Nephron progenitor cell (in vitro differentiated cells): ENCODE measurements around the gene RXRG.

ENCODE experiments used
- DNase-seq: peaks from one replicate; pipeline ENCODE4 v3.0.0; 2021
- H3K27ac Mint-ChIP-seq: 2 replicates; pipeline ENCODE4 v1.8.0; 2021; ENCODE audit warnings: mild to moderate bottlenecking, moderate library complexity, mixed read lengths
- H3K27me3 Mint-ChIP-seq: 2 replicates; pipeline ENCODE4 v1.8.0; 2021; ENCODE audit warnings: mild to moderate bottlenecking, low read depth, mixed read lengths; ENCODE audit not compliant: poor library complexity
- H3K36me3 Mint-ChIP-seq: 2 replicates; pipeline ENCODE4 v1.8.0; 2021; ENCODE audit warnings: low read depth, mixed read lengths
- H3K4me1 Mint-ChIP-seq: 2 replicates; pipeline ENCODE4 v1.8.0; 2021; ENCODE audit warnings: mixed read lengths
- H3K4me3 Mint-ChIP-seq: 2 replicates; pipeline ENCODE4 v1.8.0; 2021; ENCODE audit warnings: mild to moderate bottlenecking, moderate library complexity, mixed read lengths
- H3K9me3 Mint-ChIP-seq: 2 replicates; pipeline ENCODE4 v1.8.0; 2021; ENCODE audit warnings: mild to moderate bottlenecking, moderate library complexity, mixed read lengths
- TF ChIP-seq, protein P1 (sequence below): fragments of 200-600 bp; sonication (generic); IDR thresholded peaks from 2 replicates; pipeline ENCODE4 v1.5.0; 2021; ENCODE audit warnings: antibody characterized with exemption

Gene RXRG

DNA sequence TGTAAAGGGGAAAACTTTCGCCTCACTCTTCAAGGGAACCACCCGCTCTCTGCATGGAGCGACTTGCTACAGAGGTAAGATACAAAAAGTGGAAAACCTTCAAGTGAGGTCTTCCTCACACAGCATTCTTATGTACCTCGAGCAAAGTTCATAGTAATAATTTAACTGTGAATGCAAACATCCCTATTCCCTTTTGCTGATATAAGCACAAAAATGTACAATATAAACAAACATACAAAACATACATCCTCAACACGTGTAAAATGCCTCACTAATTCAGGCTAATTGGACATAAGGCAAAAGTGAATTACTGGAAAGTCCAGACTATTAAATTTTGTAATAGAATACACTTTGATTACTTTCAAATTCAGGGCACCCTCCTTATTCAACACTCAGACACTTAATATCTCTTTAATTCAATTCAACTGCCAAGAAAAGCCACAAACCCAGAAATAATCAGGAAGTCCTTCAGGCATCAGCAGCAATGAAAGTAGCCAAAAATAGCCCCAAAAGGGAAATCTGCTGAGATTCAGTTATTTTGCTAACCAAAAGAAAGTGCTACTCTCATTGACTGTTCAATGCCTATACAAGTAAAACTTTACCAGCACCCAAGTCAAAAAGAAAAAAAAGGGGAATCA, 73.2 kb downstream of the RXRG start:
- H3K9me3 Mint-ChIP-seq = no peaks in the 10 kb centered on the region
- peaks cover 80% of the 10 kb centered on the region for H3K27me3 Mint-ChIP-seq
- TF ChIP-seq, protein P1, sequence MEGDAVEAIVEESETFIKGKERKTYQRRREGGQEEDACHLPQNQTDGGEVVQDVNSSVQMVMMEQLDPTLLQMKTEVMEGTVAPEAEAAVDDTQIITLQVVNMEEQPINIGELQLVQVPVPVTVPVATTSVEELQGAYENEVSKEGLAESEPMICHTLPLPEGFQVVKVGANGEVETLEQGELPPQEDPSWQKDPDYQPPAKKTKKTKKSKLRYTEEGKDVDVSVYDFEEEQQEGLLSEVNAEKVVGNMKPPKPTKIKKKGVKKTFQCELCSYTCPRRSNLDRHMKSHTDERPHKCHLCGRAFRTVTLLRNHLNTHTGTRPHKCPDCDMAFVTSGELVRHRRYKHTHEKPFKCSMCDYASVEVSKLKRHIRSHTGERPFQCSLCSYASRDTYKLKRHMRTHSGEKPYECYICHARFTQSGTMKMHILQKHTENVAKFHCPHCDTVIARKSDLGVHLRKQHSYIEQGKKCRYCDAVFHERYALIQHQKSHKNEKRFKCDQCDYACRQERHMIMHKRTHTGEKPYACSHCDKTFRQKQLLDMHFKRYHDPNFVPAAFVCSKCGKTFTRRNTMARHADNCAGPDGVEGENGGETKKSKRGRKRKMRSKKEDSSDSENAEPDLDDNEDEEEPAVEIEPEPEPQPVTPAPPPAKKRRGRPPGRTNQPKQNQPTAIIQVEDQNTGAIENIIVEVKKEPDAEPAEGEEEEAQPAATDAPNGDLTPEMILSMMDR = no peak
- peaks cover 9% of the 10 kb centered on the region for H3K4me1 Mint-ChIP-seq
- H3K4me3 Mint-ChIP-seq = no peak overlapping the region
- no peak overlapping the region for H3K27ac Mint-ChIP-seq
- H3K36me3 Mint-ChIP-seq = no peaks in the 10 kb centered on the region
- DNase-seq = no peak

GRCh38 chr1:165369255-165369848, 75.6 kb downstream of the RXRG start:
- DNase-seq = peak; percentile 82
- Mint-ChIP-seq H3K36me3 (no peaks in the 10 kb centered on the region), H3K9me3 (no peaks in the 10 kb centered on the region), H3K27ac (no peak overlapping the region), H3K4me1 (no peaks in the 10 kb centered on the region), H3K4me3 (no peak overlapping the region), H3K27me3 (peaks cover 90% of the 10 kb centered on the region)
- TF ChIP-seq, protein P1 = peak; percentile 88

GRCh38 chr1:165367375-165367993, 77.4 kb downstream of the RXRG start:
- H3K4me1 Mint-ChIP-seq = no peaks in the 10 kb centered on the region
- peaks cover 83% of the 10 kb centered on the region for H3K27me3 Mint-ChIP-seq
- H3K27ac Mint-ChIP-seq = no peak overlapping the region
- DNase-seq = peak; percentile 93
- H3K9me3 Mint-ChIP-seq = no peaks in the 10 kb centered on the region
- no peak overlapping the region for H3K4me3 Mint-ChIP-seq
- TF ChIP-seq, protein P1 = peak; percentile 96
- no peaks in the 10 kb centered on the region for H3K36me3 Mint-ChIP-seq

- Mint-ChIP-seq H3K4me1 (no peaks in the 10 kb centered on the region), H3K27ac (no peak overlapping the region), H3K27me3 (peaks cover 84% of the 10 kb centered on the region), H3K4me3 (no peak overlapping the region), H3K36me3 (no peaks in the 10 kb centered on the region), H3K9me3 (no peaks in the 10 kb centered on the region)
- TF ChIP-seq, protein P1 = no peak
- DNase-seq = no peak
Observed at GRCh38 chr1:165365341-165365740, 79.6 kb downstream of the RXRG start.

- Mint-ChIP-seq H3K9me3 (no peaks in the 10 kb centered on the region), H3K4me1 (no peaks in the 10 kb centered on the region), H3K27me3 (peaks cover 86% of the 10 kb centered on the region), H3K27ac (no peak overlapping the region), H3K36me3 (no peaks in the 10 kb centered on the region), H3K4me3 (no peak overlapping the region)
- DNase-seq = no peak
- TF ChIP-seq, protein P1 = no peak
Observed at GRCh38 chr1:165364568-165365133, 80.3 kb downstream of the RXRG start.
